ENCODE results near the gene FBLN2.

The FBLN2 gene

GRCh38 chr3:13653631-13654279, 104.8 kb downstream of the FBLN2 start:
- H2AFZ ChIP-seq (ENCODE audit: low read depth), result no peak overlapping the region
- no peak for TF ChIP-seq CTCF (conservative IDR thresholded peaks at IDR 0.05; ENCODE audit: low read depth, low read length)
- H3K27ac ChIP-seq, result no peak overlapping the region
- H3K27me3 ChIP-seq (ENCODE audit: insufficient read depth, low read depth), result peaks cover 11% of the 10 kb centered on the region; the same call in 1 of the 2 replicates
- H3K9ac ChIP-seq, result no peak overlapping the region
- H3K79me2 ChIP-seq (ENCODE audit: insufficient read depth, low read depth), result no peaks in the 10 kb centered on the region
- H3K4me2 ChIP-seq, result no peak overlapping the region
- H3K4me3 ChIP-seq (IDR thresholded peaks at IDR 0.05; ENCODE audit: insufficient read depth, low read depth, low read length), result no peak overlapping the region
- H3K36me3 ChIP-seq (ENCODE audit: insufficient read depth), result no peaks in the 10 kb centered on the region
- no peaks in the 10 kb centered on the region for H4K20me1 ChIP-seq (ENCODE audit: insufficient read depth)
- H3K4me1 ChIP-seq (ENCODE audit: low read depth, poor library complexity, severe bottlenecking), result no peaks in the 10 kb centered on the region

GRCh38 chr3:13654330-13655060, 105.6 kb downstream of the FBLN2 start:
- Histone ChIP-seq H3K4me3 (IDR thresholded peaks at IDR 0.05; ENCODE audit: insufficient read depth, low read depth, low read length) (no peak overlapping the region), H3K36me3 (ENCODE audit: insufficient read depth) (no peaks in the 10 kb centered on the region), H3K27ac (no peak overlapping the region), H3K4me2 (no peak overlapping the region), H3K4me1 (ENCODE audit: low read depth, poor library complexity, severe bottlenecking) (no peaks in the 10 kb centered on the region), H3K27me3 (ENCODE audit: insufficient read depth, low read depth) (peaks cover 11% of the 10 kb centered on the region; the same call in 1 of the 2 replicates), H3K79me2 (ENCODE audit: insufficient read depth, low read depth) (no peaks in the 10 kb centered on the region), H2AFZ (ENCODE audit: low read depth) (no peak overlapping the region), H3K9ac (no peak overlapping the region), H4K20me1 (ENCODE audit: insufficient read depth) (no peaks in the 10 kb centered on the region)
- TF ChIP-seq CTCF (conservative IDR thresholded peaks at IDR 0.05; ENCODE audit: low read depth, low read length), result no peak

GRCh38 chr3:13655061-13655913, 106.4 kb downstream of the FBLN2 start:
- Histone ChIP-seq H3K36me3 (ENCODE audit: insufficient read depth) (no peaks in the 10 kb centered on the region), H2AFZ (ENCODE audit: low read depth) (no peak overlapping the region), H3K4me3 (IDR thresholded peaks at IDR 0.05; ENCODE audit: insufficient read depth, low read depth, low read length) (no peak overlapping the region), H3K27me3 (ENCODE audit: insufficient read depth, low read depth) (peaks cover 11% of the 10 kb centered on the region; the same call in 1 of the 2 replicates), H3K27ac (no peak overlapping the region), H3K79me2 (ENCODE audit: insufficient read depth, low read depth) (no peaks in the 10 kb centered on the region), H4K20me1 (ENCODE audit: insufficient read depth) (no peaks in the 10 kb centered on the region), H3K4me1 (ENCODE audit: low read depth, poor library complexity, severe bottlenecking) (no peaks in the 10 kb centered on the region), H3K9ac (no peak overlapping the region), H3K4me2 (no peak overlapping the region)
- no peak for TF ChIP-seq CTCF (conservative IDR thresholded peaks at IDR 0.05; ENCODE audit: low read depth, low read length)

- H3K9ac ChIP-seq, result no peak overlapping the region
- no peaks in the 10 kb centered on the region for H4K20me1 ChIP-seq (ENCODE audit: insufficient read depth)
- H3K27me3 ChIP-seq (ENCODE audit: insufficient read depth, low read depth), result peaks cover 11% of the 10 kb centered on the region; the same call in 1 of the 2 replicates
Measured at GRCh38 chr3:13656584-13657301, 107.8 kb downstream of the FBLN2 start.

More at GRCh38 chr3:13656584-13657301, 107.8 kb downstream of the FBLN2 start:
- no peak overlapping the region for H2AFZ ChIP-seq (ENCODE audit: low read depth)
- TF ChIP-seq CTCF (conservative IDR thresholded peaks at IDR 0.05; ENCODE audit: low read depth, low read length), result no peak
- no peaks in the 10 kb centered on the region for H3K4me1 ChIP-seq (ENCODE audit: low read depth, poor library complexity, severe bottlenecking)
- H3K4me2 ChIP-seq, result no peak overlapping the region
- no peak overlapping the region for H3K27ac ChIP-seq
- H3K79me2 ChIP-seq (ENCODE audit: insufficient read depth, low read depth), result no peaks in the 10 kb centered on the region
- H3K4me3 ChIP-seq (IDR thresholded peaks at IDR 0.05; ENCODE audit: insufficient read depth, low read depth, low read length), result no peak overlapping the region
- H3K36me3 ChIP-seq (ENCODE audit: insufficient read depth), result no peaks in the 10 kb centered on the region
